Measurements from ENCODE around the gene STAT3.
A peak's percentile ranks its signal among the peaks of the same experiment; 100 is the strongest.

DNA sequence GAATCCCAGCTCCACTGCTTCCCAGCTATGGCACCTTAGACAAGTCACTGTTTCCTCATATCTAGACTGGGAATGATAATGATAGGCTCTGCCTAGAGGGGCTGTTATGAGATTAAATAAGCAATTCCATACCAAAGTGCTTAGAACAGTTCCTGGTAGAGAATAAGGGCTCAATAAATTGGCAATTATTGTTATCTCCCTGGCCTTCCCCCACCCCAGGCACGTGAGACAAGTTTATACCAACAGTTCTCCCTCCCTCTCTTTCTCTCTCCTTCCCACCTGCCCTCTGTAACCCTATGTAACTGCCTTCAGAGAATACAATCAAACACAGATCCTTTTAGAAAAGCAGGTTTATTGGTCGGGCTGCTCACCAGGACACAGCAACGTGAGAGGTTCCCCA, 13.9 kb upstream of the STAT3 start:
- TF ChIP-seq POLR2A (IDR thresholded peaks at IDR 0.05) (peak in 1 of 2 donors; percentile 22), CTCF (IDR thresholded peaks at IDR 0.05) (no peak)
